Measurements from ENCODE around the gene TGFBR3.

DNA sequence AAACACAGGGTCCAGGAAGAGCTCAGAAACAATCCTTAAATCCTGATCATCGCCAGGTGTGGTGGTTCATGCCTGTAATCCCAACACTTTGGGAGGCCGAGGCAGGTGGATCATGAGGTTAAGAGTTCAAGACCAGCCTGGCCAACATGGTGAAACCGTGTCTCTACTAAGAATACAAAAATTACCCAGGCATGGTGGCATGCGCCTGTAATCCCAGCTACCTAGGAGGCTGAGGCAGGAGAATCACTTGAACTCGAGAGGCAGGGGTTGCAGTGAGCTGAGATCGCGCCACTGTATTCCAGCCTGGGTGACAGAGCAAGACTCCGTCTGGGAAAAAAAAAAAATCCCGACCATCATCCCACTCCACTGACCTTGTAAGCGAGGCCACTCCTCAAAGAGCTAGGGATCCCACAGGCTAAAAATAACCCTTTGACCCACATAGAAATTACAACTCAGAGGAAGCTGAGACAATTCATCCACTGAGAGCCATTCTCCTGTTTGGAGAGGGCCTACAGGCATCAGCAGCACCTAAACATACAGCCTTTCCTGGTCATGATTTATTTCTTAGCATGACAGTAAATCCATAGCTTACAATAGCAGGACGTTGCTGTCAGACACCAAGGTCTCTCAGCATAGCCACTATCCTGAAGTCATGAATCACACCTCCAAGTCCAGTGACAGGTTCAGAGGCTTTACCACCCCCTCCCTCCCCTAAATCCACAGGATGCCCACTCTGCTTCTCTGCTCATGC is 66.7 kb downstream of the TGFBR3 start:
- TF ChIP-seq, protein P1, sequence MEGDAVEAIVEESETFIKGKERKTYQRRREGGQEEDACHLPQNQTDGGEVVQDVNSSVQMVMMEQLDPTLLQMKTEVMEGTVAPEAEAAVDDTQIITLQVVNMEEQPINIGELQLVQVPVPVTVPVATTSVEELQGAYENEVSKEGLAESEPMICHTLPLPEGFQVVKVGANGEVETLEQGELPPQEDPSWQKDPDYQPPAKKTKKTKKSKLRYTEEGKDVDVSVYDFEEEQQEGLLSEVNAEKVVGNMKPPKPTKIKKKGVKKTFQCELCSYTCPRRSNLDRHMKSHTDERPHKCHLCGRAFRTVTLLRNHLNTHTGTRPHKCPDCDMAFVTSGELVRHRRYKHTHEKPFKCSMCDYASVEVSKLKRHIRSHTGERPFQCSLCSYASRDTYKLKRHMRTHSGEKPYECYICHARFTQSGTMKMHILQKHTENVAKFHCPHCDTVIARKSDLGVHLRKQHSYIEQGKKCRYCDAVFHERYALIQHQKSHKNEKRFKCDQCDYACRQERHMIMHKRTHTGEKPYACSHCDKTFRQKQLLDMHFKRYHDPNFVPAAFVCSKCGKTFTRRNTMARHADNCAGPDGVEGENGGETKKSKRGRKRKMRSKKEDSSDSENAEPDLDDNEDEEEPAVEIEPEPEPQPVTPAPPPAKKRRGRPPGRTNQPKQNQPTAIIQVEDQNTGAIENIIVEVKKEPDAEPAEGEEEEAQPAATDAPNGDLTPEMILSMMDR (CRISPR knock-in tag; IDR thresholded peaks at IDR 0.05): no peak
- TF ChIP-seq PHF8 (CRISPR knock-in tag; IDR thresholded peaks at IDR 0.05) (no peak), PPARG (CRISPR knock-in tag; conservative IDR thresholded peaks at IDR 0.05) (0 out of 2 replicates have a peak, but pooled peaks have one; percentile 27), HCFC1 (IDR thresholded peaks at IDR 0.05; ENCODE audit: low read depth, low read length) (no peak), ISX (CRISPR knock-in tag; conservative IDR thresholded peaks at IDR 0.05) (no peak)
